Kidney (tissue), 14 donors: Measurements from ENCODE around the gene CEP104. TPM values are rescaled to one million over a fixed set of nuclear protein-coding genes. Genes with fewer than 3 reads are reported as not detected.

Experiments
- DNase-seq, 5 donors: peaks; one replicate each; pipeline ENCODE4 v3.0.0-alpha.2; 2013 to 2020
- FAIRE-seq: peaks from 2 replicates; lab custom pipeline; 2012; peaks lifted over from hg19 to GRCh38; lab: Jason Lieb, UNC
- H3K27ac ChIP-seq, 2 donors: one replicate each; pipeline ENCODE4 v1.7.0; 2013; ENCODE audit warnings: low read depth in 2 of 2, low read length in 2 of 2, inconsistent platforms in 1 of 2
- H3K27me3 ChIP-seq: one replicate; pipeline ENCODE4 v1.7.1; 2013; ENCODE audit warnings: low read length, inconsistent platforms; ENCODE audit not compliant: control insufficient read depth, insufficient read depth
- H3K36me3 ChIP-seq, 3 donors: one replicate each; pipeline versions ENCODE4 v1.7.0 to v1.7.1; 2013; ENCODE audit warnings: low read length in 3 of 3, control low read depth in 1 of 3, inconsistent platforms in 1 of 3; ENCODE audit not compliant: insufficient read depth in 3 of 3, control insufficient read depth in 2 of 3
- H3K4me1 ChIP-seq, 3 donors: one replicate each; pipeline versions ENCODE4 v1.7.0 to v1.7.1; 2013; ENCODE audit warnings: low read length in 3 of 3, inconsistent platforms in 1 of 3, low read depth in 1 of 3; ENCODE audit not compliant: control insufficient read depth in 2 of 3, insufficient read depth in 2 of 3
- H3K4me3 ChIP-seq, 3 donors: one replicate each; pipeline versions ENCODE4 v1.7.0 to v1.8.1; 2013; ENCODE audit warnings: low read length in 3 of 3, control low read depth in 1 of 3, inconsistent platforms in 1 of 3
- H3K9ac ChIP-seq, 3 donors: one replicate each; pipeline versions ENCODE4 v1.7.0 to v1.7.1; 2013; ENCODE audit warnings: low read length in 3 of 3, control low read depth in 1 of 3, inconsistent platforms in 1 of 3
- H3K9me3 ChIP-seq, 3 donors: one replicate each; pipeline versions ENCODE4 v1.7.0 to v1.7.1; 2013; ENCODE audit warnings: low read length in 3 of 3, control low read depth in 1 of 3, inconsistent platforms in 1 of 3; ENCODE audit not compliant: control insufficient read depth in 2 of 3, insufficient read depth in 1 of 3
- intact Hi-C: fragments of 100-400 bp; cut with DNase I; formaldehyde crosslinking; loops from one replicate; pipeline ENCODE4 v1.11.1; 2022
- polyA plus RNA-seq: library from polyadenylated mRNA; stranded (reverse); fragments of 350-450 nt; fragmentation: Illumina TruSeq; extraction: RNeasy Lipid Tissue Mini Kit (QIAGEN cat#74804); gene quantifications from one replicate; pipeline ENCODE4 v1.2.3, GENCODE V29; 2014; ENCODE audit warnings: low read depth, low replicate concordance; ENCODE audit not compliant: insufficient read depth
- total RNA-seq: library from RNA; stranded (reverse); fragmentation: NEBNext Ultra II Directional; extraction: Animal tissue kit (Norgen Biotek cat#: 25700); gene quantifications from one replicate; pipeline ENCODE4 v1.2.1, GENCODE V29; 2021
- TF ChIP-seq, protein P1 (sequence below): IDR thresholded peaks from 3 replicates; pipeline ENCODE4 v1.5.1; 2012; ENCODE audit warnings: mild to moderate bottlenecking, moderate library complexity, borderline replicate concordance; ENCODE audit not compliant: insufficient read depth; ENCODE audit errors: extremely low read depth
- donor health status: control.
- donor health status: control.
- donor health status: control.
- donor health status: control.
- donor health status: control.
- donor health status: DM: yes; HTN: yes; CAD: no.
- donor health status: Normal renal cell carcinoma (clear cell type).

Gene CEP104
- total and polyA plus RNA-seq, 2 donors from 2014 or later: 11.1 to 51.2 TPM

DNA sequence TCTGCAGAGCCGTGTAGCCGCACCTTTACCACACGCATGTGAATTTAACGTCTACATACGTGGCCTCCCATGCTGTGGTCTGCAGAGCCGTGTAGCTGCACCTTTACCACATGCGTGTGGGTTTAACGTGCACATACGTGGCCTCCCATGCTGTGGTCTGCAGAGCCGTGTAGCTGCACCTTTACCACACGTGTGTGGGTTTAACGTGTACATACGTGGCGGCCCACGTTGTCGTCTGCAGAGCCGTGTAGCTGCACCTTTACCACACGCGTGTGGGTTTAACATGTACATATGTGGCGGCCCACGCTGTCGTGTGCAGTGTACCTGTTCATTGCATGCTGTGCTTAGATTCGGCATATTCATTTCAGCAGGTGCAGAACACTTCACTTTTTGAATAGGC lies 17.7 kb upstream of the CEP104 start:
- DNase-seq (no peak), FAIRE-seq (no peak)
- H3K27me3 ChIP-seq: no peaks in the 10 kb centered on the region
- TF ChIP-seq, protein P1, sequence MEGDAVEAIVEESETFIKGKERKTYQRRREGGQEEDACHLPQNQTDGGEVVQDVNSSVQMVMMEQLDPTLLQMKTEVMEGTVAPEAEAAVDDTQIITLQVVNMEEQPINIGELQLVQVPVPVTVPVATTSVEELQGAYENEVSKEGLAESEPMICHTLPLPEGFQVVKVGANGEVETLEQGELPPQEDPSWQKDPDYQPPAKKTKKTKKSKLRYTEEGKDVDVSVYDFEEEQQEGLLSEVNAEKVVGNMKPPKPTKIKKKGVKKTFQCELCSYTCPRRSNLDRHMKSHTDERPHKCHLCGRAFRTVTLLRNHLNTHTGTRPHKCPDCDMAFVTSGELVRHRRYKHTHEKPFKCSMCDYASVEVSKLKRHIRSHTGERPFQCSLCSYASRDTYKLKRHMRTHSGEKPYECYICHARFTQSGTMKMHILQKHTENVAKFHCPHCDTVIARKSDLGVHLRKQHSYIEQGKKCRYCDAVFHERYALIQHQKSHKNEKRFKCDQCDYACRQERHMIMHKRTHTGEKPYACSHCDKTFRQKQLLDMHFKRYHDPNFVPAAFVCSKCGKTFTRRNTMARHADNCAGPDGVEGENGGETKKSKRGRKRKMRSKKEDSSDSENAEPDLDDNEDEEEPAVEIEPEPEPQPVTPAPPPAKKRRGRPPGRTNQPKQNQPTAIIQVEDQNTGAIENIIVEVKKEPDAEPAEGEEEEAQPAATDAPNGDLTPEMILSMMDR: no peak
- no peak overlapping the region for H3K27ac ChIP-seq
- peaks cover 0 to 11% (median 3%) of the 10 kb centered on the region in 3 donors for H3K9me3 ChIP-seq
- no peak overlapping the region for H3K4me3 ChIP-seq
- peaks cover 2 to 37% (median 18%) of the 10 kb centered on the region in 3 donors for H3K36me3 ChIP-seq
- no peaks in the 10 kb centered on the region for H3K4me1 ChIP-seq
- intact Hi-C loops: no loop called here
- no peak overlapping the region for H3K9ac ChIP-seq

DNA sequence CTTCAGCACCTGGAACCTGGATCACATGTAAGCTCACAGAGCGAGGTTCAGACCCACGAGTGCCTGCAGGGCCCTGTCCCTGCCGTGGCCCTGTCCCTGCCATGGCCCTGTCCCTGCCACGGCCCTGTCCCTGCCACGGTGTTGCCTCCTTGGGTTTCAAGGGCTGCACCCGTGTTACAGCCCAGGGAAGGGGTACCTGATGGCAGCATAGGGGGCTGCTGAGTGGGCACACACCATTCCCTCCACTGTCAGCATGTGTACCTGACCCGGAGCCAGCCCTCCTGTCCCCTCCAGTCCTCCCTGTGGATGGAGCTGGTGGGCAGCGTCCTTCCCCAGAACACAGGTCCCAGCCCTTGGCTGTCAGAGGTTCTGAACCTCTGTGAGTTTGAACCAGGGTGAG lies 15.5 kb upstream of the CEP104 start:
- DNase-seq (no peak), FAIRE-seq (no peak)
- Histone ChIP-seq H3K9ac (no peak overlapping the region), H3K4me3 (no peak overlapping the region), H3K36me3 (peaks cover 2 to 49% (median 17%) of the 10 kb centered on the region in 3 donors), H3K27ac (no peak overlapping the region), H3K27me3 (no peaks in the 10 kb centered on the region), H3K4me1 (no peaks in the 10 kb centered on the region), H3K9me3 (no peaks in the 10 kb centered on the region)
- intact Hi-C loops: no loop called here
- TF ChIP-seq, protein P1: no peak

DNA sequence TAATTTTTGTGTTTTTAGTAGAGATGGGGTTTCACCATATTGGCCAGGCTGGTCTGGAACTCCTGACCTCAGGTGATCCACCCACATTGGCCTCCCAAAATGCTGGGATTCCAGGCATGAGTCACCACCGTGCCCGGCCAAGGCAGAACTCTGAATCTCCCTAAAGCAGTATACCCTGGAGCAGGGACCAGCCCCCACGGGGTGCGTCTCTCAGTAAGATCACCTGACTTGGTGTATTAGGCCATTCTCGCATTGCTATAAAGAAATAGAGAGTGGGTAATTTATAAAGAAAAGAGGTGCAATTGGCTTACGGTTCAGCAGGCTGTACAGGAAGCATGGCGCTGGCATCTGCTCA lies 14.4 kb upstream of the CEP104 start:
- Histone ChIP-seq H3K9ac (no peak overlapping the region), H3K9me3 (no peaks in the 10 kb centered on the region), H3K27ac (no peak overlapping the region), H3K4me3 (no peak overlapping the region), H3K4me1 (no peaks in the 10 kb centered on the region), H3K36me3 (peaks cover 2 to 51% (median 17%) of the 10 kb centered on the region in 3 donors), H3K27me3 (no peaks in the 10 kb centered on the region)
- FAIRE-seq (no peak), DNase-seq (no peak)
- TF ChIP-seq, protein P1: no peak
- intact Hi-C loops: no loop called here

DNA sequence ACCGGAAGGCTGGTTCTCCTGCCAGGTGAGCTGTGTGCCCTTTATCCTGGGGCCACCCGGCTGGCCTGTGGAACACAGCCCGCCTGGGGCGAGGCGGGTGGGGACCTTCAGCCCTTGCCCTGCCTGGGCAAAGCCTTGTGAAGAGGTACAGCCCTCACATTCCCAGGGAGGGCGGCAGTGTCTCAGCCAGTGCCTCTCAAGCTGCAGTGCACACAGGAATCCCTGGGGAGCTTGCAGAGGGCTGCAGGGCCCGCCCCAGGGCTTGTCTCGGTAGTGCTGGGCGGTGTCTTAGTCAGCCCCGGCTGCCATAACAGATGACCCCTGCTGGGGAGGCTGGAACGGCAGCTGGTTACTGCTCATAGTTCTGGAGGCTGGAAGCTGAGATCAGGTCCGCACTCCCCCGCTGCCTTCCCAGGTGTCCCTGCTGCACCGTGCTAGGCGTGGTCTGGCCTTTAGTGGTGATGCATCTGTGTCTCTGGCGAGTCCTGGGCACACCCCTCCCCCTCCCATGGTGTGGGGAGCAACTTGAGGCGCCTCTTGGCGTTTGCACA lies 12.8 kb upstream of the CEP104 start:
- no peaks in the 10 kb centered on the region for H3K9me3 ChIP-seq
- H3K4me1 ChIP-seq: no peaks in the 10 kb centered on the region
- H3K36me3 ChIP-seq: peaks cover 2 to 42% (median 14%) of the 10 kb centered on the region in 3 donors
- TF ChIP-seq, protein P1: no peak
- no peak overlapping the region for H3K4me3 ChIP-seq
- no peak overlapping the region for H3K9ac ChIP-seq
- no peak for FAIRE-seq
- DNase-seq: peak in 3 of 5 donors; percentile 28 to 71 (median 30)
- H3K27me3 ChIP-seq: no peaks in the 10 kb centered on the region
- intact Hi-C loops: no loop called here
- no peak overlapping the region for H3K27ac ChIP-seq
